ENCODE results near the gene TAF10. TPM values are rescaled to one million over a fixed set of nuclear protein-coding genes. Genes with fewer than 3 reads are reported as not detected.

Gene TAF10
- total RNA-seq, 1 donor from 2014 or later = 79.4 TPM

DNA sequence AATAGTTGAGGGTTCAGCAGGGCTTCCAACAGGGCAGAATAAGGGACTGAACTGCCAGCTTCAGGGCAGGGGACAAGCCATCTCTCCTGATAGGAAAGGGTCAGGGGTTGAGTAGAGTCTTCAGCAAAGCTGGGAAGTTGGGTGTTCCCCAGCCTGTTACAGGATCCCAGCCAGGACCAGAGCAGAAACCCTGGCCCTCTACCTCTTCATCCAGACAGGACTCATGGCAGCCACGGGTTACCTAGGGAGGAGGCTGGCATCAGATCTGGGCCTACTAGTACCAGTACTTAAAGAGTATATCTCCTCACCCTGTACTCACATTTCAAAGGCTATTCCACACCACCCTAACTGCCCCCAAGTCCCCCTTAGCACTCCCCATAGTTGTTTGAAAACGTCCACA, 2.4 kb upstream of the TAF10 start:
- intact Hi-C loops (cut with DNase I) = no loop called here
- no peak for DNase-seq (ENCODE audit: low spot score)
- no peak for ATAC-seq

GRCh38 chr11:6613496-6613895, 1.5 kb upstream of the TAF10 start:
- DNase-seq (ENCODE audit: low spot score) (no peak), ATAC-seq (no peak)
- intact Hi-C loops (cut with DNase I) = no loop called here

GRCh38 chr11:6611963-6612212, 128 bp downstream of the TAF10 start:
- intact Hi-C loops (cut with DNase I) = no loop called here
- DNase-seq (ENCODE audit: low spot score) (no peak), ATAC-seq (no peak)

DNA sequence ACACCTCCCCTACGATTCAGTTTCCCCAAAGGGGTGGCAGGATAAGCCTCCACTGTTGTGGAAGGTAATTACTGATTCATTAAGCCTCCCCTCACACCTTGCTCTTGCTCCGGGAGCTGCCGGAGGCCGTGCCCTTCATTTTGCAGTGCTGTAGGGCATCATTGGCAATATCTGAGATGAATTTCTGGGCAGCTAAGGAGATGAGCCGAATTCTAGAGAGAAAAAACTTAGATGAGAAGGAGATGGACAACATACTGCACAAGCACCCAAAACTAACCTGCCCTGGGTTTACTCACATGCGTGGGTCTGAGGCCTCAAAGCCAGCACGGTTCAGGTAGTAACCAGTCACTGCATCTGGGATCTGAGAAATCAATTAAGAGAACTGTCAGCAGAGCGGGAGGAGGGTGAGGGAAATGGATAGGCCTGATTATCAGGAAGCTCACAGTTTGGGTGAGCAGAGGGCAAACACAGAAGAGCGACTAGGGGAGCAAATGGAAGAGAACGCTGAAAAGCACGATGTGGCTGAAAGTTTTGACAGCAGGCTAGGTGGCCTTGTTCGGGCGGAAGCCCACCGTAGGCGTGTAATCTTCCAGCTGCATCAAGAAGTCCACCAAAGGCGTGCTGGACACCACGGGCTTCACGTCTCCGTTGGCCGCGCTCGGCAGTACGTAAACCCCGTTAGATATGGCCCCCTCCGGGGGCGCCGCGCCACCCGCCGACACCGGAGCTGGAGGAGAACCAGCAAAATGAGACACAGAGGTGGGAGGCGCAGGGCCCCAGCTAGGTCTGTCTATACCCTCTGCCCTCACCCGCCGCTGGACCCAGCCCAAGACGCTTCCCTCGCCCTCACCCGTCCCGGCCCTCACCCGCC, 689 bp downstream of the TAF10 start:
- ATAC-seq = no peak
- DNase-seq (ENCODE audit: low spot score) = peak; percentile 82
- intact Hi-C loops (cut with DNase I) = no loop called here

DNA sequence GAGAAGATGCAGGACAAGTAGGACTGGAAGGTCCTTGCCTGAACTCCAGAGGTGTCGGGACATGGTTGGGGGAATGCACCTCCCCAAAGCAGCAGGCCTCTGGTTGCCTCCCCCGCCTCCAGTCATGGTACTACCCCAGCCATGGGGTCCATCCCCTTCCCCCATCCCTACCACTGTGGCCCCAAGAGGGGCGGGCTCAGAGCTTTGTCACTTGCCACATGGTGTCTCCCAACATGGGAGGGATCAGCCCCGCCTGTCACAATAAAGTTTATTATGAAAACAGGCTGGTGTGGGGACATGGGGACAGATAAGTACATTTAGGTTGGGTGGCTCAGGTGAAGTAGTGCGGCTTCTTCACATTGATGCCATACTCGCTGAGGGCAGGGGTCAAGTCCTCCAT, 1.4 kb downstream of the TAF10 start:
- intact Hi-C loops (cut with DNase I) = no loop called here

DNA sequence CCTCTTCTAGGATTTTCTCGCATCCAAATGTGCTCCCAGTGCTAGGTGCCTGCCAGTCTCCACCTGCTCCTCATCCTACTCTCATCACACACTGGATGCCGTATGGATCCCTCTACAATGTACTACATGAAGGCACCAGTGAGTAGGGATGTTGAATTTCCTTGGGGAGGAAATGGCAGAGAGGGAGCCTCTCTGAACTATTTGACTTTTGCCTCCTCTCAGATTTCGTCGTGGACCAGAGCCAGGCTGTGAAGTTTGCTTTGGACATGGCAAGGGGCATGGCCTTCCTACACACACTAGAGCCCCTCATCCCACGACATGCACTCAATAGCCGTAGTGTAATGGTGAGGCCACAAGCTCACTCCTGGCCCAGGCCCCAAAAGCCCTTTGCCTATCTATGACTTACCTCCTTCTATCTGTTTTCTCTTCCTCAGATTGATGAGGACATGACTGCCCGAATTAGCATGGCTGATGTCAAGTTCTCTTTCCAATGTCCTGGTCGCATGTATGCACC, 2.5 kb downstream of the TAF10 start:
- intact Hi-C loops (cut with DNase I) = no loop called here
- DNase-seq (ENCODE audit: low spot score) (no peak), ATAC-seq (no peak)

More for the DNA sequence above, 1.4 kb downstream of the TAF10 start:
- ATAC-seq (no peak), DNase-seq (ENCODE audit: low spot score) (no peak)

DNA sequence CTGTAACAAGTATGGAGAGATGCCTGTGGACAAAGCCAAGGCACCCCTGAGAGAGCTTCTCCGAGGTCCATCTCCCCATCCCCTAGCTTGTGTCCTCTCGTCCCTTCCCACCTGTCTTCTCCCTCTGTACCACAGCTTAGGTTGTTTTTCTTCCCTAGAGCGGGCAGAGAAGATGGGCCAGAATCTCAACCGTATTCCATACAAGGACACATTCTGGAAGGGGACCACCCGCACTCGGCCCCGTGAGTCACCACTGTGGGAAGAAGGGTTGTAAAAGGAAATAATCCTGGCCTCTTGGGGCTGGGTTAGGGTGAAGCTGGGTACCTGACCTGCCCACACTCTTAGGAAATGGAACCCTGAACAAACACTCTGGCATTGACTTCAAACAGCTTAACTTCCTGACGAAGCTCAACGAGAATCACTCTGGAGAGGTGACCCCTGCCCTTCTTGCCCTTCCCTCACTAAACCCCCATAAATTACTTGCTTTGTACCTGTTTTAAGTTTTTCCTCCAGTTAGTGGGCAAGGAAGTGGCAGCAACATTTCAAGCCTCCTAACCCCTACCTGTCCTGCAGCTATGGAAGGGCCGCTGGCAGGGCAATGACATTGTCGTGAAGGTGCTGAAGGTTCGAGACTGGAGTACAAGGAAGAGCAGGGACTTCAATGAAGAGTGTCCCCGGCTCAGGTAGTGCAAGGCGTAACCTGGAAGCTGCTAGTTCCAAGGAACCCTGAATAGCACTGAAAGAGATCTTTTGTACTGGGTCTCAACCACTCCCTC, 3.1 kb downstream of the TAF10 start:
- DNase-seq (ENCODE audit: low spot score) (no peak), ATAC-seq (no peak)
- intact Hi-C loops (cut with DNase I) = no loop called here

GRCh38 chr11:6608011-6608410, 4.0 kb downstream of the TAF10 start:
- DNase-seq (ENCODE audit: low spot score) = no peak
- ATAC-seq = no peak
- intact Hi-C loops (cut with DNase I) = no loop called here

- intact Hi-C loops (cut with DNase I) = no loop called here
- DNase-seq (ENCODE audit: low spot score) = no peak
- no peak for ATAC-seq
Observed at GRCh38 chr11:6607190-6607795, 4.7 kb downstream of the TAF10 start.

- DNase-seq (ENCODE audit: low spot score) (peak; percentile 96), ATAC-seq (peak; percentile 90)
- intact Hi-C loops (cut with DNase I) = no loop called here
Observed at GRCh38 chr11:6606471-6607189, 5.4 kb downstream of the TAF10 start.

GRCh38 chr11:6604790-6605189, 7.2 kb downstream of the TAF10 start:
- intact Hi-C loops (cut with DNase I) = no loop called here
- DNase-seq (ENCODE audit: low spot score) = no peak
- no peak for ATAC-seq

- no peak for DNase-seq (ENCODE audit: low spot score)
- intact Hi-C loops (cut with DNase I) = no loop called here
- ATAC-seq = peak; percentile 71
Observed at GRCh38 chr11:6604081-6604626, 7.9 kb downstream of the TAF10 start.

- DNase-seq (ENCODE audit: low spot score) = peak; percentile 94
- peak; percentile 92 for ATAC-seq
- intact Hi-C loops (cut with DNase I) = no loop called here
Observed at GRCh38 chr11:6603287-6604080, 8.5 kb downstream of the TAF10 start, which contains the start of the genes ILK and RRP8. ILK (plus strand) TSS chr11:6603774; CDS start chr11:6604272, 498 bp downstream. RRP8 (minus strand) TSS chr11:6603616; CDS start chr11:6603502, 114 bp downstream.

DNA sequence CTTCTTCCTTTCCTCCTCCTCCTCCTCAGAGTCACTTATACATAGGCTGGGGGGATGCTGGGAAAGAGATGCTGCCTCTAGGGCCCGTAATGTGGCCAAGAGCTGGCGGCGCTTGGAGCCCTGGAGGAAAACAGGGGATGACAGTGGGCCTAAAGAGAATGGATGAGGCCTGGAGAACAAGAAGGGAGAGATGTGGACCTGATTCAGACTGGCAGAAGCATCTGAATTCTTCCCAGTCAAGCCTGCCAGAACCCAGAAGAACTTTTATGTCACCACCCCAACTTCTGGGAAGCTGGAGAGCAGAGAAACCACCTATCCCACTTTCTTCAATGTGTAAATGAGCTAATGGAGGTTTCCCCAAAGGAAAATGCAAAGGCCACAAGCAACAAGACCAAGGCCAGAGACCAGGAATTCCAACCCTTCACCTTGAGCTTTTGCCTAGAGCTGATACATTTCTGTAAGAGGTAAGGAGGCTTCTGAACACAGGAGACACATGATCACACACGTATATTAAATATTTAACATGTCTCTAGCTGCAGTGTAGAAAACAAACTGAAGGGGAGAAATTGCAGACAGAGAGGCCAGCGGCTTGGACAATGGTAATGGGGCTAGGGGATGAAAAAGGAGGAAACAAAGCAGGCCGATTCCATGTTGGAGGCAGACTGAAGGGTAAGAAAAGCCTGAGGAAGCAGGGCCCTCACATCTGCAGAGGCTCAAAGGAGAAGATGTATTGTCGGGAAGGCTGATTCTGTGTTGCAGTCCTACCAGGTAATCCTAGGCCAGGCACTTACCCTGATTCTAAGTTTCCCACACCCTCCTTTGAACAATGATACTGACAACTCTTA, 9.7 kb downstream of the TAF10 start:
- intact Hi-C loops (cut with DNase I) = no loop called here
- DNase-seq (ENCODE audit: low spot score) (no peak), ATAC-seq (no peak)

GRCh38 chr11:6601041-6601461, 11.0 kb downstream of the TAF10 start:
- DNase-seq (ENCODE audit: low spot score) = no peak
- ATAC-seq = no peak
- intact Hi-C loops (cut with DNase I) = no loop called here

- no peak for DNase-seq (ENCODE audit: low spot score)
- intact Hi-C loops (cut with DNase I) = no loop called here
- no peak for ATAC-seq
Observed at GRCh38 chr11:6599881-6600390, 12.1 kb downstream of the TAF10 start.

- DNase-seq (ENCODE audit: low spot score) = no peak
- ATAC-seq = no peak
- intact Hi-C loops (cut with DNase I) = no loop called here
Observed at GRCh38 chr11:6599449-6599848, 12.6 kb downstream of the TAF10 start.

Measured in sciatic nerve (tissue), 2 donors.